HG02943 (cell line): Measurements from ENCODE around the gene SYNE4.
"Not testable (repeated sequence)": the region's sequence is repeated elsewhere in the genome, so short reads cannot be mapped to it uniquely, and the experiment has no call there.

Source experiments
- ATAC-seq: cut with Tn5 transposase; IDR thresholded peaks from one replicate; pipeline ENCODE4 v1.9.1; 2021; ENCODE audit warnings: mild to moderate bottlenecking, low read depth, moderate library complexity; ENCODE audit not compliant: unreplicated experiment

The SYNE4 gene

GRCh38 chr19:36008336-36008978, at the start of gene SYNE4:
TSS of gene SYNE4 (minus strand) at chr19:36008813. CDS start at chr19:36008681, 132 bp downstream.
- no peak for ATAC-seq

GRCh38 chr19:36054733-36055686, 46.4 kb upstream of the SYNE4 start, which contains the start of gene WDR62:
TSS of gene WDR62 (plus strand) at chr19:36054897. CDS start at chr19:36054972, 75 bp downstream.
- peak; percentile 80 for ATAC-seq

- peak; percentile 67 for ATAC-seq
These were observed 45.6 kb upstream of the SYNE4 start, which contains the start of gene THAP8 for GRCh38 chr19:36054119-36054732. TSS of gene THAP8 (minus strand) at chr19:36054285. CDS start at chr19:36054217, 68 bp downstream.

- ATAC-seq = no peak
These were observed 43.0 kb upstream of the SYNE4 start for GRCh38 chr19:36051637-36052036.

- ATAC-seq = no peak
These were observed 42.6 kb upstream of the SYNE4 start for GRCh38 chr19:36051236-36051635.

GRCh38 chr19:36049080-36049698, 40.6 kb upstream of the SYNE4 start:
- no peak for ATAC-seq

- ATAC-seq = no peak
These were observed 39.2 kb upstream of the SYNE4 start for GRCh38 chr19:36047835-36048234.

GRCh38 chr19:36046443-36047050, 37.9 kb upstream of the SYNE4 start:
- no peak for ATAC-seq

- ATAC-seq = no peak
These were observed 35.3 kb upstream of the SYNE4 start for GRCh38 chr19:36043952-36044351.

- ATAC-seq = no peak
These were observed 33.2 kb upstream of the SYNE4 start for GRCh38 chr19:36041831-36042230.

- not testable (repeated sequence) for ATAC-seq
These were observed 32.5 kb upstream of the SYNE4 start for GRCh38 chr19:36041092-36041491.

- no peak for ATAC-seq
These were observed 31.9 kb upstream of the SYNE4 start for GRCh38 chr19:36040495-36040894.

- ATAC-seq = no peak
These were observed 23.9 kb upstream of the SYNE4 start, which contains the start of gene CLIP3 for GRCh38 chr19:36032251-36033104. TSS of gene CLIP3 (minus strand) at chr19:36032873. CDS start at chr19:36032357, 516 bp downstream.

GRCh38 chr19:36031308-36031707, 22.7 kb upstream of the SYNE4 start:
- no peak for ATAC-seq

GRCh38 chr19:36030264-36031148, 21.9 kb upstream of the SYNE4 start:
- ATAC-seq = no peak

GRCh38 chr19:36028313-36029041, 19.9 kb upstream of the SYNE4 start:
- no peak for ATAC-seq

GRCh38 chr19:36027696-36028095, 19.1 kb upstream of the SYNE4 start:
- ATAC-seq = no peak
